MM.1S (cell line): ENCODE measurements around the gene C17orf50.

ENCODE experiments used
- CTCF ChIP-seq: fragments of 300-600 bp; sonication (generic); IDR thresholded peaks from 2 replicates; pipeline ENCODE4 v1.5.1; 2016; ENCODE audit warnings: antibody characterized with exemption, low read length, mixed read lengths
- EZH2 ChIP-seq: fragments of 300-600 bp; sonication (generic); optimal IDR thresholded peaks from 2 replicates; pipeline ENCODE3; 2017; ENCODE audit warnings: low read depth, mild to moderate bottlenecking, antibody characterized with exemption, low read length, mixed read lengths
- EZH2phosphoT487 ChIP-seq: fragments of 300-600 bp; sonication (generic); IDR thresholded peaks from 2 replicates; pipeline ENCODE4 v1.6.1; 2018; ENCODE audit warnings: antibody characterized with exemption, low read length

GRCh38 chr17:35744830-35745229 is 15.9 kb upstream of the C17orf50 start:
- TF ChIP-seq CTCF (no peak), EZH2phosphoT487 (no peak), EZH2 (no peak)
